ENCODE measurements around the gene SLC35G6.
A peak's percentile ranks its signal among the peaks of the same experiment; 100 is the strongest.
"Not testable (repeated sequence)": the region's sequence is repeated elsewhere in the genome, so short reads cannot be mapped to it uniquely, and the experiment has no call there.

The SLC35G6 gene

GRCh38 chr17:7471729-7472128 lies 9.5 kb upstream of the SLC35G6 start:
- Histone ChIP-seq H3K27me3 (ENCODE audit: insufficient read depth, low read length) (no peaks in the 10 kb centered on the region), H3K9ac (ENCODE audit: low read depth, low read length) (no peak overlapping the region), H3K36me3 (ENCODE audit: insufficient read depth, low read length) (peaks cover 11% of the 10 kb centered on the region), H3K4me1 (ENCODE audit: insufficient read depth, low read length) (peaks cover 8% of the 10 kb centered on the region), H3K9me3 (ENCODE audit: insufficient read depth, low read depth, low read length) (no peaks in the 10 kb centered on the region), H3K27ac (ENCODE audit: low read depth, low read length) (no peak overlapping the region), H3K4me3 (ENCODE audit: low read length) (no peak overlapping the region)
- 95% methylated on average over 2 of the region's 2 CpGs for WGBS

- H3K27ac ChIP-seq (ENCODE audit: low read depth, low read length); H3K27me3 ChIP-seq (ENCODE audit: insufficient read depth, low read length); H3K36me3 ChIP-seq (ENCODE audit: insufficient read depth, low read length); H3K9me3 ChIP-seq (ENCODE audit: insufficient read depth, low read depth, low read length); H3K4me3 ChIP-seq (ENCODE audit: low read length); H3K9ac ChIP-seq (ENCODE audit: low read depth, low read length): not testable (repeated sequence)
- H3K4me1 ChIP-seq (ENCODE audit: insufficient read depth, low read length), result peaks cover 28% of the 10 kb centered on the region
- WGBS, result 89% methylated on average over 8 of the region's 8 CpGs
Observed at GRCh38 chr17:7474767-7475166, 6.5 kb upstream of the SLC35G6 start.

GRCh38 chr17:7475764-7476422 lies 5.4 kb upstream of the SLC35G6 start:
- Histone ChIP-seq H3K4me3 (ENCODE audit: low read length) (no peak overlapping the region), H3K36me3 (ENCODE audit: insufficient read depth, low read length) (no peaks in the 10 kb centered on the region), H3K27ac (ENCODE audit: low read depth, low read length) (no peak overlapping the region), H3K9me3 (ENCODE audit: insufficient read depth, low read depth, low read length) (no peaks in the 10 kb centered on the region), H3K27me3 (ENCODE audit: insufficient read depth, low read length) (no peaks in the 10 kb centered on the region), H3K4me1 (ENCODE audit: insufficient read depth, low read length) (peaks cover 33% of the 10 kb centered on the region), H3K9ac (ENCODE audit: low read depth, low read length) (no peak overlapping the region)
- WGBS, result 93% methylated on average over 15 of the region's 15 CpGs

- Histone ChIP-seq H3K27me3 (ENCODE audit: insufficient read depth, low read length) (no peaks in the 10 kb centered on the region), H3K4me3 (ENCODE audit: low read length) (no peak overlapping the region), H3K9ac (ENCODE audit: low read depth, low read length) (no peak overlapping the region), H3K4me1 (ENCODE audit: insufficient read depth, low read length) (peaks cover 33% of the 10 kb centered on the region), H3K9me3 (ENCODE audit: insufficient read depth, low read depth, low read length) (no peaks in the 10 kb centered on the region), H3K27ac (ENCODE audit: low read depth, low read length) (no peak overlapping the region), H3K36me3 (ENCODE audit: insufficient read depth, low read length) (no peaks in the 10 kb centered on the region)
- 39% methylated on average over 3 of the region's 3 CpGs for WGBS
Observed at GRCh38 chr17:7476494-7476893, 4.8 kb upstream of the SLC35G6 start.

GRCh38 chr17:7476951-7477350 lies 4.3 kb upstream of the SLC35G6 start:
- no peaks in the 10 kb centered on the region for H3K9me3 ChIP-seq (ENCODE audit: insufficient read depth, low read depth, low read length)
- peaks cover 33% of the 10 kb centered on the region for H3K4me1 ChIP-seq (ENCODE audit: insufficient read depth, low read length)
- WGBS, result 92% methylated on average over 5 of the region's 5 CpGs
- H3K9ac ChIP-seq (ENCODE audit: low read depth, low read length), result no peak overlapping the region
- H3K4me3 ChIP-seq (ENCODE audit: low read length), result 0 out of 2 replicates have a peak overlapping the region, but pooled peaks have one; percentile 3
- no peak overlapping the region for H3K27ac ChIP-seq (ENCODE audit: low read depth, low read length)
- H3K36me3 ChIP-seq (ENCODE audit: insufficient read depth, low read length), result no peaks in the 10 kb centered on the region
- no peaks in the 10 kb centered on the region for H3K27me3 ChIP-seq (ENCODE audit: insufficient read depth, low read length)

- Histone ChIP-seq H3K9me3 (ENCODE audit: insufficient read depth, low read depth, low read length) (no peaks in the 10 kb centered on the region), H3K4me1 (ENCODE audit: insufficient read depth, low read length) (peaks cover 33% of the 10 kb centered on the region), H3K36me3 (ENCODE audit: insufficient read depth, low read length) (no peaks in the 10 kb centered on the region), H3K9ac (ENCODE audit: low read depth, low read length) (no peak overlapping the region; the same call in 1 of the 2 replicates), H3K27ac (ENCODE audit: low read depth, low read length) (no peak overlapping the region), H3K27me3 (ENCODE audit: insufficient read depth, low read length) (no peaks in the 10 kb centered on the region), H3K4me3 (ENCODE audit: low read length) (peak overlapping the region; percentile 60)
- WGBS, result 64% methylated on average over 26 of the region's 26 CpGs
Observed at GRCh38 chr17:7477392-7478275, 3.6 kb upstream of the SLC35G6 start.

GRCh38 chr17:7478276-7479212 lies 2.7 kb upstream of the SLC35G6 start:
- WGBS, result 33% methylated on average over 40 of the region's 40 CpGs
- peak overlapping the region; percentile 76 for H3K9ac ChIP-seq (ENCODE audit: low read depth, low read length)
- H3K27ac ChIP-seq (ENCODE audit: low read depth, low read length), result peak overlapping the region; percentile 66
- H3K4me3 ChIP-seq (ENCODE audit: low read length), result peak overlapping the region; percentile 60
- H3K36me3 ChIP-seq (ENCODE audit: insufficient read depth, low read length), result no peaks in the 10 kb centered on the region
- H3K27me3 ChIP-seq (ENCODE audit: insufficient read depth, low read length), result no peaks in the 10 kb centered on the region
- H3K9me3 ChIP-seq (ENCODE audit: insufficient read depth, low read depth, low read length), result no peaks in the 10 kb centered on the region
- H3K4me1 ChIP-seq (ENCODE audit: insufficient read depth, low read length), result peaks cover 33% of the 10 kb centered on the region

GRCh38 chr17:7479213-7480088 lies 1.8 kb upstream of the SLC35G6 start, which contains the start of gene ZBTB4:
Gene ZBTB4, minus strand, starts transcription at chr17:7479631. Its CDS starts 12,830 bp downstream, at chr17:7466801.
- WGBS, result under 1% methylated on average over 82 of the region's 92 CpGs
- Histone ChIP-seq H3K9me3 (ENCODE audit: insufficient read depth, low read depth, low read length) (no peaks in the 10 kb centered on the region), H3K36me3 (ENCODE audit: insufficient read depth, low read length) (no peaks in the 10 kb centered on the region), H3K27me3 (ENCODE audit: insufficient read depth, low read length) (no peaks in the 10 kb centered on the region), H3K4me3 (ENCODE audit: low read length) (peak within 1 kb of the TSS; percentile 79), H3K9ac (ENCODE audit: low read depth, low read length) (peak within 1 kb of the TSS; percentile 84), H3K4me1 (ENCODE audit: insufficient read depth, low read length) (peaks cover 33% of the 10 kb centered on the region), H3K27ac (ENCODE audit: low read depth, low read length) (peak within 1 kb of the TSS; percentile 66)

- Histone ChIP-seq H3K27me3 (ENCODE audit: insufficient read depth, low read length) (no peaks in the 10 kb centered on the region), H3K9me3 (ENCODE audit: insufficient read depth, low read depth, low read length) (no peaks in the 10 kb centered on the region), H3K9ac (ENCODE audit: low read depth, low read length) (peak overlapping the region; percentile 84), H3K4me1 (ENCODE audit: insufficient read depth, low read length) (peaks cover 33% of the 10 kb centered on the region), H3K27ac (ENCODE audit: low read depth, low read length) (peak overlapping the region; percentile 62), H3K4me3 (ENCODE audit: low read length) (peak overlapping the region; percentile 79), H3K36me3 (ENCODE audit: insufficient read depth, low read length) (no peaks in the 10 kb centered on the region)
- 25% methylated on average over 8 of the region's 8 CpGs for WGBS
Observed at GRCh38 chr17:7480089-7480384, 1.2 kb upstream of the SLC35G6 start.

Measured in HUES64 (cell line).